DND-41 (cell line): ENCODE measurements around the gene GPC6.

ENCODE experiments used
- CTCF ChIP-seq: IDR thresholded peaks from 2 replicates; pipeline ENCODE4 v1.5.1; 2012; ENCODE audit warnings: borderline replicate concordance, low read length, moderate library complexity, mild to moderate bottlenecking; ENCODE audit not compliant: poor library complexity, severe bottlenecking; ENCODE audit errors: extremely low read depth
- EZH2 ChIP-seq: IDR thresholded peaks from 3 replicates; pipeline ENCODE4 v1.6.1; 2012; ENCODE audit warnings: borderline replicate concordance, low read depth, mild to moderate bottlenecking, moderate library complexity, low read length, inconsistent platforms; ENCODE audit not compliant: severe bottlenecking

GRCh38 chr13:94317063-94317491 lies 1090.5 kb downstream of the GPC6 start:
- TF ChIP-seq CTCF (no peak), EZH2 (no peak)
